ENCODE measurements around the gene CACNA1S. TPM values are rescaled to one million over a fixed set of nuclear protein-coding genes. Genes with fewer than 3 reads are reported as not detected.
A peak's percentile ranks its signal among the peaks of the same experiment; 100 is the strongest.

CACNA1S gene
- total and polyA plus RNA-seq, 8 donors = under 0.01 TPM; not detected in 7

- Histone ChIP-seq H3K36me3 (no peaks in the 10 kb centered on the region), H3K4me3 (peak within 1 kb of the TSS; percentile 44 to 87 (median 82)), H3K27ac (peak within 1 kb of the TSS; percentile 51 to 75 (median 60)), H3K4me1 (peaks cover 3 to 8% (median 7%) of the 10 kb centered on the region in 3 donors), H3K27me3 (no peaks in the 10 kb centered on the region), H3K9me3 (no peaks in the 10 kb centered on the region)
- intact Hi-C loops (cut with DNase I) = no loop called here
- ATAC-seq (peak; percentile 97 to 99 (median 98)), DNase-seq (peak; percentile 97 to 100 (median 98)), FAIRE-seq (no peak)
- 7 to 8% methylated on average over 28 to 31 of the region's 31 CpGs for WGBS, 2 donors
- TF ChIP-seq, protein P1, sequence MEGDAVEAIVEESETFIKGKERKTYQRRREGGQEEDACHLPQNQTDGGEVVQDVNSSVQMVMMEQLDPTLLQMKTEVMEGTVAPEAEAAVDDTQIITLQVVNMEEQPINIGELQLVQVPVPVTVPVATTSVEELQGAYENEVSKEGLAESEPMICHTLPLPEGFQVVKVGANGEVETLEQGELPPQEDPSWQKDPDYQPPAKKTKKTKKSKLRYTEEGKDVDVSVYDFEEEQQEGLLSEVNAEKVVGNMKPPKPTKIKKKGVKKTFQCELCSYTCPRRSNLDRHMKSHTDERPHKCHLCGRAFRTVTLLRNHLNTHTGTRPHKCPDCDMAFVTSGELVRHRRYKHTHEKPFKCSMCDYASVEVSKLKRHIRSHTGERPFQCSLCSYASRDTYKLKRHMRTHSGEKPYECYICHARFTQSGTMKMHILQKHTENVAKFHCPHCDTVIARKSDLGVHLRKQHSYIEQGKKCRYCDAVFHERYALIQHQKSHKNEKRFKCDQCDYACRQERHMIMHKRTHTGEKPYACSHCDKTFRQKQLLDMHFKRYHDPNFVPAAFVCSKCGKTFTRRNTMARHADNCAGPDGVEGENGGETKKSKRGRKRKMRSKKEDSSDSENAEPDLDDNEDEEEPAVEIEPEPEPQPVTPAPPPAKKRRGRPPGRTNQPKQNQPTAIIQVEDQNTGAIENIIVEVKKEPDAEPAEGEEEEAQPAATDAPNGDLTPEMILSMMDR (IDR thresholded peaks at IDR 0.05) = no peak
Measured at GRCh38 chr1:201154389-201155165, 42.4 kb upstream of the CACNA1S start, which contains the start of gene TMEM9. TMEM9 (minus strand) TSS chr1:201154474; CDS start chr1:201153923, 551 bp downstream.

GRCh38 chr1:201153474-201154388 is 41.5 kb upstream of the CACNA1S start:
- peak overlapping the region; percentile 44 to 87 (median 82) for H3K4me3 ChIP-seq
- no peaks in the 10 kb centered on the region for H3K9me3 ChIP-seq
- H3K4me1 ChIP-seq = peaks cover 3 to 8% (median 7%) of the 10 kb centered on the region in 3 donors
- FAIRE-seq (no peak), DNase-seq (no peak), ATAC-seq (peak; percentile 70 to 86 (median 80))
- H3K27me3 ChIP-seq = no peaks in the 10 kb centered on the region
- no peaks in the 10 kb centered on the region for H3K36me3 ChIP-seq
- H3K27ac ChIP-seq = peak overlapping the region; percentile 51 to 75 (median 60)
- TF ChIP-seq, protein P1 (IDR thresholded peaks at IDR 0.05) = no peak
- 1 to 2% methylated on average over 28 to 37 of the region's 37 CpGs for WGBS, 2 donors
- intact Hi-C loops (cut with DNase I) = no loop called here

GRCh38 chr1:201149400-201149799 is 37.2 kb upstream of the CACNA1S start:
- TF ChIP-seq, protein P1 (IDR thresholded peaks at IDR 0.05) = peak in 3 of 4 donors; percentile 10 to 37 (median 36)
- H3K27me3 ChIP-seq = no peaks in the 10 kb centered on the region
- H3K4me3 ChIP-seq = no peak overlapping the region
- WGBS, 2 donors = 49 to 62% methylated on average over 4 of the region's 4 CpGs
- H3K27ac ChIP-seq = no peak overlapping the region
- FAIRE-seq (no peak), DNase-seq (no peak), ATAC-seq (peak in 2 of 4 donors; percentile 23 to 32)
- peaks cover 0 to 8% (median 7%) of the 10 kb centered on the region in 3 donors for H3K4me1 ChIP-seq
- peaks cover 0 to 29% (median 7%) of the 10 kb centered on the region in 3 donors for H3K36me3 ChIP-seq
- H3K9me3 ChIP-seq = no peaks in the 10 kb centered on the region
- intact Hi-C loops (cut with DNase I) = loop anchor here in 1 of 3 donors (5.0 kb wide), 2 partner anchors 33 to 68 kb away; no protein-coding TSS in a partner anchor

GRCh38 chr1:201147396-201148015 is 35.3 kb upstream of the CACNA1S start:
- DNase-seq = peak in 1 of 6 donors; percentile 30
- 85 to 93% methylated on average over 12 to 13 of the region's 13 CpGs for WGBS, 2 donors
- intact Hi-C loops (cut with DNase I) = loop anchor here in 1 of 3 donors (5.0 kb wide), 2 partner anchors 35 to 70 kb away; no protein-coding TSS in a partner anchor
- Histone ChIP-seq H3K9me3 (no peaks in the 10 kb centered on the region), H3K36me3 (peaks cover 0 to 48% (median 15%) of the 10 kb centered on the region in 3 donors), H3K27ac (no peak overlapping the region), H3K4me3 (no peak overlapping the region), H3K27me3 (no peaks in the 10 kb centered on the region), H3K4me1 (no peaks in the 10 kb centered on the region)
- ATAC-seq = no peak
- no peak for FAIRE-seq
- TF ChIP-seq, protein P1 (IDR thresholded peaks at IDR 0.05) = no peak

Measured in pancreas (tissue), 10 donors.